ENCODE results near the gene ZNF385C. TPM values are rescaled to one million over a fixed set of nuclear protein-coding genes. Genes with fewer than 3 reads are reported as not detected.

Gene ZNF385C
- total RNA-seq, 1 experiment from 2014 or later: 1.1 TPM

DNA sequence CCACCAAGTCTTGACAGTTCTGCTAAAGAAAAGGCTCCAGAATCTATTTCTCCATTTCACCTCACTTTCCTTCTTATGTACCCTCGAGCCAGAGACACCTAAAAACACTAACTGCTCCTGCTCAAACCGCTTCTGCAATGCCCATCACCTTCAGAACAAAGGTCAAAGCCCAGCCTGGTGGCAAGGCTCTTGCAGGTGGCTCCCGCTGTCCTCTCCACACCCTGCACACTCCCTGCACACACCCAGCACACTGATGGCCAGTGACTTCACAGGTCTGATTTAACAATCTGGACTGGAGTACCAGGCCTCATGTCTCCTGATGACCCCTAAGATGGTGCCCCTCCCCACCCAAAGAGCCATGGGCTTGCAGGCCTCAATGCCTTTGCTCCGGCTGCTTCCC is 38.0 kb downstream of the ZNF385C start:
- Histone ChIP-seq H3K9me2 (ENCODE audit: insufficient read depth) (no peaks in the 10 kb centered on the region), H3K4me1 (ENCODE audit: control insufficient read depth in 1 of 2, insufficient read depth in 2 of 2, low read length in 2 of 2) (peaks cover 12 to 16% of the 10 kb centered on the region in 2 experiments), H4K20me1 (ENCODE audit: insufficient read depth) (no peaks in the 10 kb centered on the region), H3K27ac (ENCODE audit: low read depth, low read length) (no peak overlapping the region), H3K4me2 (ENCODE audit: low read length) (no peak overlapping the region), H3K27me3 (ENCODE audit: insufficient read depth, low read length) (no peaks in the 10 kb centered on the region), H2AFZ (ENCODE audit: low read depth, low read length, poor library complexity, severe bottlenecking) (no peak overlapping the region), H3K4me3 (replicated peaks in 1 of 2; ENCODE audit: low read depth in 1 of 2, low read length in 2 of 2) (no peak overlapping the region), H3K36me3 (ENCODE audit: control insufficient read depth in 1 of 2, insufficient read depth in 2 of 2, low read length in 2 of 2) (no peaks in the 10 kb centered on the region), H3K79me2 (ENCODE audit: insufficient read depth, low read length) (no peaks in the 10 kb centered on the region), H3K9me3 (ENCODE audit: control insufficient read depth in 1 of 2, insufficient read depth in 1 of 2, low read depth in 1 of 2, low read length in 2 of 2) (no peaks in the 10 kb centered on the region), H3K9ac (ENCODE audit: low read length) (no peak overlapping the region)
- no TSS peak for BruUV-seq (replicated peaks)
- TF ChIP-seq RAD21 (IDR thresholded peaks at IDR 0.05; ENCODE audit: low read depth) (no peak), ELF1 (IDR thresholded peaks at IDR 0.05; ENCODE audit: borderline replicate concordance, low read depth) (no peak), SIN3A (IDR thresholded peaks at IDR 0.05; ENCODE audit: low read depth) (no peak), ZNF274 (IDR thresholded peaks at IDR 0.05; ENCODE audit: low read depth, low read length) (no peak), SRF (IDR thresholded peaks at IDR 0.05; ENCODE audit: low read depth) (no peak), CEBPB (IDR thresholded peaks at IDR 0.05; ENCODE audit: low read depth) (no peak), TCF7L2 (IDR thresholded peaks at IDR 0.05; ENCODE audit: borderline replicate concordance, extremely low read depth, insufficient read depth, insufficient read length) (no peak)
- TF ChIP-seq, protein P1, sequence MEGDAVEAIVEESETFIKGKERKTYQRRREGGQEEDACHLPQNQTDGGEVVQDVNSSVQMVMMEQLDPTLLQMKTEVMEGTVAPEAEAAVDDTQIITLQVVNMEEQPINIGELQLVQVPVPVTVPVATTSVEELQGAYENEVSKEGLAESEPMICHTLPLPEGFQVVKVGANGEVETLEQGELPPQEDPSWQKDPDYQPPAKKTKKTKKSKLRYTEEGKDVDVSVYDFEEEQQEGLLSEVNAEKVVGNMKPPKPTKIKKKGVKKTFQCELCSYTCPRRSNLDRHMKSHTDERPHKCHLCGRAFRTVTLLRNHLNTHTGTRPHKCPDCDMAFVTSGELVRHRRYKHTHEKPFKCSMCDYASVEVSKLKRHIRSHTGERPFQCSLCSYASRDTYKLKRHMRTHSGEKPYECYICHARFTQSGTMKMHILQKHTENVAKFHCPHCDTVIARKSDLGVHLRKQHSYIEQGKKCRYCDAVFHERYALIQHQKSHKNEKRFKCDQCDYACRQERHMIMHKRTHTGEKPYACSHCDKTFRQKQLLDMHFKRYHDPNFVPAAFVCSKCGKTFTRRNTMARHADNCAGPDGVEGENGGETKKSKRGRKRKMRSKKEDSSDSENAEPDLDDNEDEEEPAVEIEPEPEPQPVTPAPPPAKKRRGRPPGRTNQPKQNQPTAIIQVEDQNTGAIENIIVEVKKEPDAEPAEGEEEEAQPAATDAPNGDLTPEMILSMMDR (IDR thresholded peaks at IDR 0.05 in 2 of 3, conservative IDR thresholded peaks at IDR 0.05 in 1 of 3; ENCODE audit: borderline replicate concordance in 1 of 3, insufficient read depth in 1 of 3, low read depth in 2 of 3, low read length in 2 of 3): no peak
- TF ChIP-seq, protein P2, sequence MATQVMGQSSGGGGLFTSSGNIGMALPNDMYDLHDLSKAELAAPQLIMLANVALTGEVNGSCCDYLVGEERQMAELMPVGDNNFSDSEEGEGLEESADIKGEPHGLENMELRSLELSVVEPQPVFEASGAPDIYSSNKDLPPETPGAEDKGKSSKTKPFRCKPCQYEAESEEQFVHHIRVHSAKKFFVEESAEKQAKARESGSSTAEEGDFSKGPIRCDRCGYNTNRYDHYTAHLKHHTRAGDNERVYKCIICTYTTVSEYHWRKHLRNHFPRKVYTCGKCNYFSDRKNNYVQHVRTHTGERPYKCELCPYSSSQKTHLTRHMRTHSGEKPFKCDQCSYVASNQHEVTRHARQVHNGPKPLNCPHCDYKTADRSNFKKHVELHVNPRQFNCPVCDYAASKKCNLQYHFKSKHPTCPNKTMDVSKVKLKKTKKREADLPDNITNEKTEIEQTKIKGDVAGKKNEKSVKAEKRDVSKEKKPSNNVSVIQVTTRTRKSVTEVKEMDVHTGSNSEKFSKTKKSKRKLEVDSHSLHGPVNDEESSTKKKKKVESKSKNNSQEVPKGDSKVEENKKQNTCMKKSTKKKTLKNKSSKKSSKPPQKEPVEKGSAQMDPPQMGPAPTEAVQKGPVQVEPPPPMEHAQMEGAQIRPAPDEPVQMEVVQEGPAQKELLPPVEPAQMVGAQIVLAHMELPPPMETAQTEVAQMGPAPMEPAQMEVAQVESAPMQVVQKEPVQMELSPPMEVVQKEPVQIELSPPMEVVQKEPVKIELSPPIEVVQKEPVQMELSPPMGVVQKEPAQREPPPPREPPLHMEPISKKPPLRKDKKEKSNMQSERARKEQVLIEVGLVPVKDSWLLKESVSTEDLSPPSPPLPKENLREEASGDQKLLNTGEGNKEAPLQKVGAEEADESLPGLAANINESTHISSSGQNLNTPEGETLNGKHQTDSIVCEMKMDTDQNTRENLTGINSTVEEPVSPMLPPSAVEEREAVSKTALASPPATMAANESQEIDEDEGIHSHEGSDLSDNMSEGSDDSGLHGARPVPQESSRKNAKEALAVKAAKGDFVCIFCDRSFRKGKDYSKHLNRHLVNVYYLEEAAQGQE (IDR thresholded peaks at IDR 0.05; ENCODE audit: low read depth): no peak
- TF ChIP-seq, protein P3, sequence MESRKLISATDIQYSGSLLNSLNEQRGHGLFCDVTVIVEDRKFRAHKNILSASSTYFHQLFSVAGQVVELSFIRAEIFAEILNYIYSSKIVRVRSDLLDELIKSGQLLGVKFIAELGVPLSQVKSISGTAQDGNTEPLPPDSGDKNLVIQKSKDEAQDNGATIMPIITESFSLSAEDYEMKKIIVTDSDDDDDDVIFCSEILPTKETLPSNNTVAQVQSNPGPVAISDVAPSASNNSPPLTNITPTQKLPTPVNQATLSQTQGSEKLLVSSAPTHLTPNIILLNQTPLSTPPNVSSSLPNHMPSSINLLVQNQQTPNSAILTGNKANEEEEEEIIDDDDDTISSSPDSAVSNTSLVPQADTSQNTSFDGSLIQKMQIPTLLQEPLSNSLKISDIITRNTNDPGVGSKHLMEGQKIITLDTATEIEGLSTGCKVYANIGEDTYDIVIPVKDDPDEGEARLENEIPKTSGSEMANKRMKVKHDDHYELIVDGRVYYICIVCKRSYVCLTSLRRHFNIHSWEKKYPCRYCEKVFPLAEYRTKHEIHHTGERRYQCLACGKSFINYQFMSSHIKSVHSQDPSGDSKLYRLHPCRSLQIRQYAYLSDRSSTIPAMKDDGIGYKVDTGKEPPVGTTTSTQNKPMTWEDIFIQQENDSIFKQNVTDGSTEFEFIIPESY (IDR thresholded peaks at IDR 0.05; ENCODE audit: extremely low read depth, insufficient replicate concordance, low read length): no peak
- TF ChIP-seq, protein P4, sequence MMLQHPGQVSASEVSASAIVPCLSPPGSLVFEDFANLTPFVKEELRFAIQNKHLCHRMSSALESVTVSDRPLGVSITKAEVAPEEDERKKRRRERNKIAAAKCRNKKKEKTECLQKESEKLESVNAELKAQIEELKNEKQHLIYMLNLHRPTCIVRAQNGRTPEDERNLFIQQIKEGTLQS (IDR thresholded peaks at IDR 0.05): no peak
- ChIA-PET CTCF (no interaction called here), RAD21 (ENCODE audit: low non-redundant PET in 1 of 2, low total read pairs in 2 of 2, uncharacterized antibody in 2 of 2, unreplicated experiment in 2 of 2) (no interaction called here), POLR2A (no interaction called here)
- DNase-seq (ENCODE audit: low read depth, low spot score) (no peak), ATAC-seq (no peak)
- intact Hi-C loops (cut with micrococcal nuclease): no loop called here
